GM12875 (cell line): ENCODE measurements around the gene PANX2.

Experiments used
- H3K4me3 ChIP-seq: one replicate; pipeline ENCODE4 v1.5.1; 2011; ENCODE audit warnings: low read depth, low read length, control low read depth
- TF ChIP-seq, protein P1 (sequence below): IDR thresholded peaks from 2 replicates; pipeline ENCODE4 v1.5.1; 2011; ENCODE audit warnings: low read depth, mild to moderate bottlenecking, control low read depth, inconsistent platforms, low read length, moderate library complexity, borderline replicate concordance; ENCODE audit not compliant: insufficient read depth

Gene PANX2

DNA sequence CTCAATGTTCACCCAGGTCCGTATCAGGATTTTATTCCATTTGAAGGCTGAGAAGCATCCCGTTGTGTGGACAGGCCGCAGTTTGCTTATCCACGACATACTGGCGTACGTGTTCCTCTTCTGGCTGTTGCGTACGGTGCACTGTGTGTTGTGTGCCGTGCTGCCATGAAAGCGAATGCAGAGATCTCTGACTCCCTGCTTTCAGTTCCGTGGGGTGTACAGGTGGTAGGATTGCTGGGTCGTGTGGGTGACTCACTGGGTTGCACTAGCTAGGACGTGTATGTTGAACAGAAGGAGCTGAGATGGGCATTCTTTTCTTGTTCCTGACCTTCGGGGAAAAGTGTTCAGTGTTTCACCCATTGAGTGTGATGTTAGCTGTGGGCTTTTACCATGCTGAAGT, 40.6 kb downstream of the PANX2 start:
- TF ChIP-seq, protein P1, sequence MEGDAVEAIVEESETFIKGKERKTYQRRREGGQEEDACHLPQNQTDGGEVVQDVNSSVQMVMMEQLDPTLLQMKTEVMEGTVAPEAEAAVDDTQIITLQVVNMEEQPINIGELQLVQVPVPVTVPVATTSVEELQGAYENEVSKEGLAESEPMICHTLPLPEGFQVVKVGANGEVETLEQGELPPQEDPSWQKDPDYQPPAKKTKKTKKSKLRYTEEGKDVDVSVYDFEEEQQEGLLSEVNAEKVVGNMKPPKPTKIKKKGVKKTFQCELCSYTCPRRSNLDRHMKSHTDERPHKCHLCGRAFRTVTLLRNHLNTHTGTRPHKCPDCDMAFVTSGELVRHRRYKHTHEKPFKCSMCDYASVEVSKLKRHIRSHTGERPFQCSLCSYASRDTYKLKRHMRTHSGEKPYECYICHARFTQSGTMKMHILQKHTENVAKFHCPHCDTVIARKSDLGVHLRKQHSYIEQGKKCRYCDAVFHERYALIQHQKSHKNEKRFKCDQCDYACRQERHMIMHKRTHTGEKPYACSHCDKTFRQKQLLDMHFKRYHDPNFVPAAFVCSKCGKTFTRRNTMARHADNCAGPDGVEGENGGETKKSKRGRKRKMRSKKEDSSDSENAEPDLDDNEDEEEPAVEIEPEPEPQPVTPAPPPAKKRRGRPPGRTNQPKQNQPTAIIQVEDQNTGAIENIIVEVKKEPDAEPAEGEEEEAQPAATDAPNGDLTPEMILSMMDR, result no peak
- H3K4me3 ChIP-seq, result no peak overlapping the region

GRCh38 chr22:50213263-50213662, 42.7 kb downstream of the PANX2 start:
- H3K4me3 ChIP-seq, result no peak overlapping the region
- TF ChIP-seq, protein P1, result no peak

GRCh38 chr22:50215297-50216054, 44.9 kb downstream of the PANX2 start:
- TF ChIP-seq, protein P1, result no peak
- no peak overlapping the region for H3K4me3 ChIP-seq

GRCh38 chr22:50216055-50216683, 45.6 kb downstream of the PANX2 start:
- TF ChIP-seq, protein P1, result no peak
- H3K4me3 ChIP-seq, result no peak overlapping the region

DNA sequence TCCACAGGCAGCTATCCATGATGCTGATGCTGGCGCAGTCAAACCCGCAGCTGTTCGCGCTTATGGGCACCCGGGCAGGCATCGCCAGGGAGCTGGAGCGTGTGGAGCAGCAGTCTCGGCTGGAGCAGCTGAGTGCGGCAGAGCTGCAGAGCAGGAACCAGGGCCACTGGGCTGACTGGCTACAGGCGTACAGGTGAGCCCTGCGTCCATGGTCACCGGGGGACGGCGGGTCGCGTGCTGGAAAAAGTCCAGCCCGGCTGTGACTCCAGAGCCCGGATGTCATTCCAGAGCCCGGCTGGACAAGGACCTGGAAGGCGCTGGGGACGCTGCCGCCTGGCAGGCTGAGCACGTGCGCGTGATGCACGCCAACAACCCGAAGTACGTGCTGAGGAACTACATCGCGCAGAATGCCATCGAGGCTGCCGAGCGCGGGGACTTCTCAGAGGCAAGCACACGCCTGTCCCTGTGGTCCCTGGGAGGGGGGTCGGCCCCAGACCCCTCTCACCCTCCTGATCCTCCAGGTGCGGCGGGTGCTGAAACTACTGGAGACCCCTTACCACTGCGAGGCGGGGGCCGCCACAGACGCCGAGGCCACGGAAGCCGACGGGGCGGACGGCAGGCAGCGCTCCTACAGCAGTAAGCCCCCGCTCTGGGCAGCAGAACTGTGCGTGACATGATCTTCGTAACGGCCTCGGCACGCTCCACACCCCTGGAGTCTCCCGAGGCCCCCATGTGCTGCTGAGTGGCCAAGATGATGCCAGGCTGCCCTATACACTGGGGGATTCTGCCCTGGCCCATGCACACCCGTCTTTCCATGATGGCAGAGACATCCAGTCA, 46.4 kb downstream of the PANX2 start:
- TF ChIP-seq, protein P1, result no peak

GRCh38 chr22:50217543-50218152, 47.1 kb downstream of the PANX2 start:
- TF ChIP-seq, protein P1, result no peak
- no peak overlapping the region for H3K4me3 ChIP-seq

More for the DNA sequence above, 46.4 kb downstream of the PANX2 start:
- no peak overlapping the region for H3K4me3 ChIP-seq
